Midbrain (tissue), 1 donor: Measurements from ENCODE around the gene VMP1.

Source experiments
- DNase-seq: peaks from one replicate; lab custom pipeline; 2025; lab: John Stamatoyannopoulos, UW

VMP1 gene

DNA sequence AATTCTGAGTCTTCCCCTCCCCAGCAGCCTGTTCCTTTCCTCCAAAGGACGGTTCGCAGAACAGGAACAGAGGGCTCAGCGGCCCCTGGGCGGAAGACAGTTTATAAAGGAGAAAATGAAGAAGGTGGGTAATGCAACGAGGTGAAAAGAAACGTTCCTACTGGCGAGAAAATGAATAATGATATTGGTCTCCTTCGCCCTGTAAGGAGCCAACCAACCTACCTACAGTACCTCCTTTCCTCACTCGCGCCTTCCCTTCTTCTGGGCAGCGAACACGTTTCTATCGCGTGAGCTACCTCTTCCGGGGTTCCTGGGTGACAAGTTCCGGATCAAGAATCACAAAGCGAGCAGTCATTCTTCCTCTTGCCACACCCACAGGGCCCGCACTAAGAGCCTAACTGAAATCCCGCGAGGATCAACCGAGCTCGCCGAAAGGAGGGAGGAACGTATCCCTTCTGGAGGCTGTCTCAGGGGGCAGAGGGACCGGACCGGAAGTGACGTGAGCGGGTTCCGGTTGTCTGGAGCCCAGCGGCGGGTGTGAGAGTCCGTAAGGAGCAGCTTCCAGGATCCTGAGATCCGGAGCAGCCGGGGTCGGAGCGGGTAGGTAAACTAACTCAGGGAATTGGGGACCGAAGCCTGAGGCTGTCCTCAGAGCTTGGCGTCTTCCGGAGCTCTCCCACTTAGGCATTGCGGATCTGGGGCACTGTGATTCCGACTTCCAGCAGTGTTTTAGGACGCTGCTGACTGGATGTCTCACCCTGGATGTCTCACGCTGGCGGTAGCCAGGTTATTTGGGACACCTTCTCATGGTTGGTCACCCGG, at the start of gene VMP1, which contains the start of gene PTRH2:
Gene VMP1 (plus strand): TSS at position 506 of the 822 bp plus-strand sequence. CDS start 23,793 bp downstream, outside the sequence.
Gene PTRH2 (minus strand): TSS at position 282 of the 822 bp plus-strand sequence. CDS start 9,452 bp downstream, outside the sequence.
- DNase-seq = peak; percentile 99

DNA sequence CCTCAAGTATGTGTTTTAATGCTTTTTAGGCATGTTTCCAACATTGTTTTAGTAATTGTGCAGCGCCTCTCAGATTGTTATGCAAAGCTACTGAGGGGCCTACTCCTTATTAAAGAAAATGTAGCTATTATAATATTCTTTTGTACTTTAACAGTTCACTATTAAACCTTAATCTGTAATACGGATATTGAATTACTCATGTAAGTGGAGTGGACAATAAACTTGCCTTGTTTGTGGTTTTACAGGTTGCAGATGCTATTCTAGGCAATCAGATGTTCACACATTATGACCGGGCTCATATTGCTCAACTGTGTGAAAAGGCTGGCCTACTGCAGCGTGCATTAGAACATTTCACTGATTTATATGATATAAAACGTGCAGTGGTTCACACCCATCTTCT, 41.2 kb upstream of the VMP1 start:
- DNase-seq = no peak

DNA sequence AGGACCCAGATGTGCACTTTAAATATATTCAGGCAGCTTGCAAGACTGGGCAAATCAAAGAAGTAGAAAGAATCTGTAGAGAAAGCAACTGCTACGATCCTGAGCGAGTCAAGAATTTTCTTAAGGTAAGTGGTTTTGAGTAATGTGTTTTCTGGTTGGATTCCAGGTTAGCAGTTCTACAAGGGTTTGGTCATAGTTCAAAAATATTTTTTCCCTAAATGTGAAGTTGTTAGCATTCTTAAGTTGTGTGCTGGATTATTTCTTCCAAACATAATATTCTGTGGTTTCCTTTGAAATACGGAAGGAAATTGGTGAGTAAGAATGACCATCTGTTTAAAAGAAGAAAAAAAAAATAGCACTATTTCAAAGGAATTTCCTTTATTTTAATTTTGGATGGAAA, 38.6 kb upstream of the VMP1 start:
- no peak for DNase-seq

DNA sequence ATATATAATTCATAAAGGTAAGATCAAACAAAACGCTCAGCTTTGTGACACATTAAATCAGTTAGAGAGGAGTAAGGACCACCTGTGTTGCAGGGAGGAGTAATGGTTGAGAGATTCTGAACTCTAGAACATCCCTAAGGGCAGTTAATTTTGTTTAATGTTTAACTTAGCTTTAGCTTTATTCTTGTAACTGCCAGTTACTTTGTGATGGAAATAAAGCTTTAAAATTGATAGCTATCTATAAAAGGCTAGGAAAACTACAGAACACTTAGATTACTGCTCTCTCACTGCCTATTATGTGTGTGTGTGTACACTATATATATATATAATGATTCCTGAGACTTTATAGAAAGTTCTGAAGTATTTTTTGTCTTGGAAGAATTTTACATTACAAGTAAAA, 38.0 kb upstream of the VMP1 start:
- DNase-seq = no peak

DNA sequence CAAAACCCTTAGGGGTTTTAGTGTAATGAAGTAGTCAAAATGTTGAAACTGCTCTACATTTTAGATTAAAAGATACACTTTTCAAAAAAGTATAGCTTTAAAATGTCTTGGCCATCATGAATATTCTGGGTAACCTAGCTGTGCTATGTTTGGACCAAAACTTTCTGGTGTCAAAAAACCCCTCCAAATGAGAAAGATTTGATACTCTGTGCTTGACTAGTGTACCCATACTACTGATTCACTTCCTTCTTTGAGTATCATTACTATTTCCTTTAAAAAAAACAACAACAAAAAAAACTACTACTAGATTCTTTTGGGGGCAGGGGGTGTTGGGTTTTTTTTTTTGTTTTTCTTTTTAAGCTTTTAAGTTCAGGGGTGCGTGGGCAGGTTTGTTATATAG, 37.5 kb upstream of the VMP1 start:
- DNase-seq = no peak

DNA sequence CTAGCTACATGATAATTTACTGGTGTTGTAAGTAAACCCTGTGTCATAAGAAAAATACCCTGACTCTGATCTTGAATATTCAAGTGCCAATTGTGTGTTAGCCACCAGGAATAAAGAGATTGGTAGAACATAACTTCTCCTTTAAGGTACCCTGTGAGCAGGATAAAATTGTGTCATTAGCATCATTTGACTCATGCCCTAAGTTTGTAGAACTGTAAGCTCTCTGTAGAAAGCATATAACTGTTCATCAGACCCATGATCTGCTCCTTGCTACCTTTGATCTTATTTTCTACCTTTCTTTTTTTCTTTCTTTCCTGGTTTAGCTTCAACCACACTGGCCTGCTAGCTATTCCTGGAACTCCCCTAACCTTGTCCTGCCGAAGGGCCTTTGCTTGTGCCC, 36.1 kb upstream of the VMP1 start:
- no peak for DNase-seq

DNA sequence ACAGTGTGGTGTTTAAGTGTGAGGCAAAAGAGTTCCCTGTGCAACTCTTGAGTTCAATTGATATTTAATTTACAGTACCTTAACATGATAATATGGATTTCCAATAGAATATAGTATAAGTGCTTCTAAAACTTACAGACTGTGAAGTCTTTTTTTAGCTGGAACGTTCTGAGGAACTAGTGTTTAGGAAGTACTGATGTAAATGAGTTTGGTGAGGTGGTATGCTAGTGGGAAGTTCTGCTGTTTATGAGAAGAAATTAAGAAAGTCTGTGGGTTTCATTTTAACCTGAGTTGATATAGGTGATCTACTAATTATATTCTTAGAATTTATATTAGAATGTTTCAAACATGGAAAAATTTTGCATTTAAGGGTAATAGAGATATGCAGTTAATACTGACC, 32.2 kb upstream of the VMP1 start:
- no peak for DNase-seq

DNA sequence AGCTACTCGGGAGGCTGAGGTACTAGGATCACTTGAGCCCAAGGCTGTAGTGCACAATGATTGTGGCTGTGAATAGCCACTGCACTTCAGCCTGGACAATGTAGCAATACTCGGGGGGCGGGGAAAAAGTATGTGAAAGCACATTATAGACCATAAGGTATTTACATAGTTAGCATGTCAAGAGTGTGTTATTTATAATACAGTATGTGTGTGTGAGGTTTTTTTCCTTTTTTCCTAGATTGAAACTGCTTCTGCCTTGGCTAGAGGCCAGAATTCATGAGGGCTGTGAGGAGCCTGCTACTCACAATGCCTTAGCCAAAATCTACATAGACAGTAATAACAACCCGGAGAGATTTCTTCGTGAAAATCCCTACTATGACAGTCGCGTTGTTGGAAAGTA, 30.7 kb upstream of the VMP1 start:
- no peak for DNase-seq

DNA sequence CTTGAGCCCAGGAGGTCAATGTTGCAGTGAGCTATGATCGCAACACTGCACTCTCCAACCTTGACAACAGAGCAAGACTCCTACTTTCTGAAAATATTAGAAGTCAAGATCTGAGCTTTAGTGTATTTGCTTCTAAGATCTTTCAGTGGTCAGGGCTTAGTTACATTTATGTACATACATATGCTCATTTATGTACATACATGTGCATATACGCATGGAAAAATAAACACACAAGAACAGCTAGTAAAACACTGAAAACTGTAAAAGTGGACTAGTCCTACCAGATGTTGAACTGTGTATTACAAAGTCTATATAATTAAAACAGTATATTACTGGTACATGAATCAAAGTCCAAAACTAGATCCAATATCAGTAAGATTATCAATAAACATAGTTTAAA, 28.5 kb upstream of the VMP1 start:
- no peak for DNase-seq

DNA sequence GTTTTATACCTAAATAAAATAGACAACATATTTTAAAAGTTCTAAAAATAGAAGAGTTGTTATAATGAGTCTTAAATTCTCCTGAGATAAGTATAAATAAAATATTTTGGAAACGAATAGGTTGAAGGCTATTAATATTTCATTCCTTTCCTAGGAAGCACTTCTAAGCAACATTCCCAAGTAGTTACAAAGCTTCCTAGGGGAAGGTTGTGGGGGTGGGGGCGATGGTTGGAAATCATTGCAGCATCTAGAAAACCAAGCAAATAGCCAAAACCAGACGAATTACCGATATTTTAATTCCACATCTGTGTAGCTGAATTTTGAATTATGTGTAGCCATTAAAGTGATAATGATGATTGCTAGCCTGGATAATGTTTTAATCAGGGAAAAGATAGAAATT, 27.1 kb upstream of the VMP1 start:
- DNase-seq = no peak

DNA sequence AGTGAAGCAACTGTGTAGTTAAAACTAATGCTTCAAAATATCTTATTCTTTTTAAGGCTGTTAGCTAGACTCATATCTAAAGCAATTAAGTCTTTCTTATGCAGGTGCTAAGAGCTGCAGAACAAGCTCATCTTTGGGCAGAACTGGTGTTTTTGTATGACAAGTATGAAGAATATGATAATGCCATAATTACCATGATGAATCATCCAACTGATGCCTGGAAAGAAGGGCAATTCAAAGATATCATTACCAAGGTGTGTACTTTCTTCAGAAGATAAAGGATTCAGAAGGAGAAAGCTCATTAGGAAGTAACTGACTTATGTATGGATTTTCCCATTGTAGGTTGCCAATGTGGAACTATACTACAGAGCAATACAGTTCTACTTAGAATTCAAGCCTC, 24.2 kb upstream of the VMP1 start:
- no peak for DNase-seq

DNA sequence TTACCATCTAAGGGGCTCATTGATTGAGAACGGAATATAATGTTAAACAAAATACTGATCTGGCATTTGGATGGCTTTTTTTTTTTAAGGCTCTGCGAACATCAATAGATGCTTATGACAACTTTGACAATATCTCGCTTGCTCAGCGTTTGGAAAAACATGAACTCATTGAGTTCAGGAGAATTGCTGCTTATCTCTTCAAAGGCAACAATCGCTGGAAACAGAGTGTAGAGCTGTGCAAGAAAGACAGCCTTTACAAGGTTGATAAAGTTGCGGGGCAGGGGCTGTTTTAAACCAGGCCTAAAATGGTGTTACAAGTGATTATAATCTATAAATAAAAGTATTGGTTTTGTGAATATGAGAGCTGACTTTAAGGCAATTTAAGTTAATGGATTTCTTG, 22.5 kb upstream of the VMP1 start:
- DNase-seq = no peak

DNA sequence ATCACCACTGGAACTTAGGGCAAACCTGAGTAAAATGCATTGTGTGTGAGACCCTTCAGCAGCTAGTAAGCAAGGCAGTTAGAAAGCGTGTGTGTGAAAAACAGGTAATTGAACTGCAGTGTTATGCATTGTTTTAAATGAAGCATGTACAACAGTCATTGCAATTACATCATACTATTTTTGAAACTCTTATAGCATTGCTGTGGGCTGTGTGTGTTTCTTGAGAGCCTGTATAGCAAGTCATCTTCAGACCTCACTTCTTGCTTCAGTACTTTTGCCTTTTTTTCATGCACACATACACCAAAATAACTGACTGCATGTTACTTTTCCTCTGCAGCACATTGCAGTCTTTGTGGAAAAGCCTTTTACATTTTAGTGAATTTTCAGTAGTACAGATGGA, 19.4 kb upstream of the VMP1 start:
- DNase-seq = no peak

DNA sequence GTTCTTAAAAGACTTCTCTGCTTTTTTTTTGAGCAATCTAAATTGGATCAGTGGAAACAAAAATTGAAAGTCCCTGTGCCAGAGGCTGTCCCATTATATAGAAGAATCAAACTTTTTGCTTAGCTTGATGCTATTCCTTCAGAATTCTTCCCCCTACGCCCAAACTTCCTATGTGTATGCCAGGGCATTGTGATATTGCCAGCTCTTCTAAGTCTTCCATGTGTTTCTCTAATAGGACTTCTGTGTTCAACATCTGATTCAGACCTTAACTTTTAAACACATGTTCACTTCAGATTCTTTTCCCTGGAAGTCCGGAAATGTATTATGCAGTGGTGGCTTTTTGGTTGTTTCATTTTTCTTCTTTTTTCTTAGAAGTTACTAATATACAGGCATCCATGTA, 19.0 kb upstream of the VMP1 start:
- no peak for DNase-seq

DNA sequence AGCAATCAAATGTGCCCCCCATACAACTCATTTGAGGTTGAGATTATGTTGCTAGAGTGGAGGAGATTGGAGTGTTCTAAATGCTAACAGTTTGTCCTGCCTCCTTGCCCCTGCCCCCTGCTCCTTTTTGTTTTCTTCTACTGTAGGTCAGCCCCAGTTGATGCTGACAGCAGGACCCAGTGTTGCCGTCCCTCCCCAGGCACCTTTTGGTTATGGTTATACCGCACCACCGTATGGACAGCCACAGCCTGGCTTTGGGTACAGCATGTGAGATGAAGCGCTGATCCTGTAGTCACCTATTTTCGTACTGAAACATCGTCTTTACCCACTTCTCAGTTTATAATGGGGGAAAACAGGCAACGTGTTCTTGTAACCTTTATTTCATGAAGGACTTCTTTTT, 13.9 kb upstream of the VMP1 start:
- no peak for DNase-seq

DNA sequence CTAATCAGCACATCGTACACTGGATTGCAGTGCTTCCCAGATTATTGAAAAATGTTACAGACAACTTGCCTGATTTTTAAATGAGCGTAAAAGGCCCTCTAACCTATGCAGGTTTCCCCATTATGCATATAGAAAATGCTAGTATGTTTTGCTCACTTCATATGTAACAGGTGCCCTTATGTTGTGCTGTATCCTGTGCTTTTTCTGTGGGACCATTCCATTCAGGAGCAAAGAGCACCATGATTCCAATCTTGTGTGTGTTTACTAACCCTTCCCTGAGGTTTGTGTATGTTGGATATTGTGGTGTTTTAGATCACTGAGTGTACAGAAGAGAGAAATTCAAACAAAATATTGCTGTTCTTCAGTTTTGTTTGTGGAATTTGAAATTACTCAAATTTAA, 13.1 kb upstream of the VMP1 start:
- no peak for DNase-seq

DNA sequence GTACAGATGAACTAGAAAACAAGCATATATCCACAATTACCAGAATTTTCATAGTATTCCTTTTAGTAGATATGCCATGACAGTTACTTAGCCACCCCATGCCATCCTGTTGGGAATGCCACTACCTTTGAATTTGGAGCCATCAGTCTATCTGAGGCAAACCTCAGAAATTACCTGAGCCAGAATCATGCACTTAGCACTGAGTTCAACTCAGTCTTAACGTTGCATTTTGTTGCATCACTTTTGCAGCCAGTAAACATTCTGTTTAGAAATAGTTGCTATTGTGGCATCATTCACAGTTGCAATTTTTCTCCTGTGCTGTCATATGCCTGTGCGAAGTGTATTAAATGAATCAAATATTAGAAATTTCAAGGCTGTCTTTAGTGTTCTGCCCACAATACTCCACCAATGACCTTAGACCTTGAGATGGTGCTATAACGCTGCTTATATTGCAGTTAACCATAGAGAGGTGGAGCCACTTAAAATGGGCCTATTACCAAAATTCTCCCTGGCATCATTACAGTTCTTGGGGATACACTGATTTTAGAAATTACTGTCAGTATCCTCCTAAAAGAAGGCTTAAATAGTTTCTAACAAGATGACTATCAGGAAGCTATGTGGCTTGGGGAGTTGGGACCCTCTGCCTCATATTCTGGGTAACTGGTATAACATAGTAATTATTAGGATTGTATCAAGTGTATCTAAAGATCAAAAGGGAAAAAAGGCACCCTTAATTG, 11.3 kb upstream of the VMP1 start:
- no peak for DNase-seq

DNA sequence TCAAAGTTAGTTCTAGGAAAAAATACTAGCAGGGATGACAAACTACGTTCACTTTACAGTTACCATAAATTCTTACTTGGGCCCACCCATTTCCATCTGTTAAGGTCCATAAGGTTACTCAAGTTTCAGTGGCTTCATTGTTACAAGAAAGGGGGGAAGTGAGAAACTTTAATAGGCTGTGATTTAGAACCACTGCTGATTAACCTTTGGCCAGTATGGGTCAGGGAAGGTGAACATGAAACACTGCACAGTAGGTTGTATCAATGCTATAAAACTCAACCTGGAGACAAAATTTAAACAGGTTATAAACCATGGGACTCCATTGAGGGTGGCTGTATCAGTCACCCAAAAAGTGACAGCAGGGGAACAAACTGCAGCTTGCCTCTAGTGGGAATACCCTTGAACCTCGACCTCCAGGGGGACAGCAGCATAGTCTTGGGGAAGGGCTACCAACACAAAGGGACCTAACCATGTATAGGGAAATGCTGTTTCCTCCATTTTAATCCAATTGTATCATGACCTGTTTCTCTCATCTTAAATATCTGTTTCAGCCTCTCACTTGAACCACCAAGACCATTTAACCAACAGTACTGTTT, 10.7 kb upstream of the VMP1 start:
- no peak for DNase-seq

DNA sequence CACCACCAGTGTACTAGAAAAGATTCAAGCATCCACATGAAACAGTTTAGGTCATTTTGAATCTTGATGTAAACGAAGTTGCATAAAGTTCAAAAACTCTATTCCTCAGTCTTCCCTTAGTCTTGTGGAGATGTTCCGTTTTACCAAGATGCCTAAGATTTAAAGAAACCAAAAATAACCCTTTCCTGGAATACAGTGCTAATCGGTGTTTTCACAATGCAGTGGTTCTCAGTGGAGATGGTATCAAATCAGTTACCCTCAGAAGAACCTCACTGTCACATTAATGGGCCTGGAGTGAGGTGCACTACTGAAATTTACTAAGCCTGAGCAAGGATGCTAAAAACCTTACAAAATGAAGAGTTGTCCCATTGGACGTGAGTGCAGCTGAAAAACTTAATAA, 9.3 kb upstream of the VMP1 start:
- DNase-seq = no peak

DNA sequence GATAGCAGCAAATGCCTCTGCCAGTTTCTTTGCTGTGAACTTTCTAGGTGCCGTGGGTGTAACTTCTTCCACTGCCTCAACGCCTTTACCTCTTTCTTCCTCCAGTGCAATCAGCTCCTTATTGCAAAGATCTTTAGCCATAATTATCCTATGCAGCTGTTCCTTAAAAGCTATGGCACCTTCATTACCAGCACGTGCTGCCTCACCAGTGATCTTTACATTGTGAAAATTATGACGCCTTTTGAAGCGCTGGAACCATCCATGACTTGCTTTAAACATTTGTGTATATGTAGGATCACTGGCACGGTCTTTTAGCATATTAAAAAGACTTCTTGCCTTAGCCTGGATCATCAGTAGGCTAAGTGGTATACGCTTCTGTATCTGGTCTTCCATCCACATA, 8.2 kb upstream of the VMP1 start:
- no peak for DNase-seq

DNA sequence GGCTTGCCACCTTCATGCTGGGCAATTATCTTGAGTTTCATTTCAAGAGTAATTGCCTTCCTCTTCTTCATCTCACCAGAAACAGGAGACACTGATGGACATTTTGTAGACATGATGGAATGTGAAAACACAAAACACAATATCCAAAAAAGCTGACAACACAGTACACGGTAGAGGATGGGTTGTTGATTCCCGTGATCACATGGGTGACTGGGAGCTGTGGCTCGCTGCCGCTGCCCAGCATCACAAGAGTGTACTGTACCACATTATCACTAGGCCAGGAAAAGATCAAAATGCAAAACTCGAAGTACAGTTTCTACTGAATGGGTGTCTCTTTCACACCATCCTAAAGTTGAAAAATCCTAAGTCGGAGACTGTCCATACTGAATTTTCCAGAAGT, 7.7 kb upstream of the VMP1 start:
- DNase-seq = no peak

DNA sequence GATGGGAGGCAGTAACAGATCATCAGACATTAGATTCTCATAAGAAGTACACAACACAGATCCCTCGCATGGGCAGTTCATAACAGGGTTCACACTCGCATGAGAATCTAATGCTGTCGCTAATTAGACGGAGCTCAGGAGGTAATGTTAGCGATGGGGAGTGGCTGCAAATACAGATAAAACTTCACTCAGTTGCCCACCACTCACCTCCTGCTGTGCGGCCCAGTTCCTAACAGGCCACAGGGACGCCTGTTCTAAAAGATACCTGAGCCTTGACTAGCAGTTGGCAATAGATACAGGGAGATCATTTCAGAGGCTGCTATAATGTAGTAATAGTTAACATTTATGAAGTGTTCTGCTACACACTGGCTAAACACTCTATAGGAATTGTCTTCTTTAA, 5.2 kb upstream of the VMP1 start:
- no peak for DNase-seq

DNA sequence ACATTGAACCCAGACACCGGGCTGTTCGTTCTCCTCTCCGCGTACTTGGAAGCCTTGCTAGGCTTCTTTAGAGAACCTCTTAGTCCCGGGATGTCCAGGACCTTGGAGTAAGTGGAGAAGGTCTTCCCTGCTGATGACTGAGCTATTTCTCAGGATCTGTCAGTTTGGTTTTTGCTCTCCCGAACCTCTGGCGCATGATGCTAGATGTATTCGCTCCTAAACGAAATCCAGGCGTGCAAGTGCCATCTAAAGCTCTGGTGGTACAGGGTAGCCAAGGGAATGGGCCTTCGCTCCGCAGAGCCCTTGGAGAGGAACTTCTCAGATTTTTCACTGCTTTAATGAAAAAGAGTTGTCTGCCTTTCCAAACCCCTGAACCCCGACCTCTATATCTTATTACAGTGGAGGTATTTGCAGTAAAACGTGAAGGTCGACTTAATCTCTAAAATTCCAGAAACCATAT, 547 bp downstream of the VMP1 start:
- no peak for DNase-seq
